RKO (cell line): ENCODE measurements around the gene CUL4A.
A peak's percentile ranks its signal among the peaks of the same experiment; 100 is the strongest.
"Not testable (repeated sequence)": the region's sequence is repeated elsewhere in the genome, so short reads cannot be mapped to it uniquely, and the experiment has no call there.

Source experiments
- DNase-seq: peaks from one replicate; pipeline ENCODE4 v3.0.0-alpha.2; 2016; ENCODE audit warnings: low spot score

CUL4A gene

DNA sequence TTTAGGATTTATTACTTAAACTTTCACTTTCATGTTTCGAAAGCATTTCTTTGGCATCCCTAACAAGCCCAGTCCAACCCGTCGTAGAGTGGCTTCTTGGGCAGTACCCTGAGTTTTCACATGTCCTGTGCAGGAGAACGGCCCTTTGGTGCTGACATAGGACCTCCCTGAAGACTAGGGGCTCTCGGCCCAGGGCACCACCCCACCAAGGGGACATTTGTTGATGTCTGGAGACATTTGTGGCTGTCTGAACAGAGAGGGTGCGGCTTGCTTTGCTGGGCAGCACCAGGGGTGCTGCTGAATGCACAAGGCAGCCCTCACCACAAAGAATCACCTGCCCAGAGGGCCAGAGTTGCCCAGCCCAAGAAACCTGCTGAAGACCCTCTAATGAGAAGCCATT, 30.6 kb downstream of the CUL4A start:
- DNase-seq = no peak

DNA sequence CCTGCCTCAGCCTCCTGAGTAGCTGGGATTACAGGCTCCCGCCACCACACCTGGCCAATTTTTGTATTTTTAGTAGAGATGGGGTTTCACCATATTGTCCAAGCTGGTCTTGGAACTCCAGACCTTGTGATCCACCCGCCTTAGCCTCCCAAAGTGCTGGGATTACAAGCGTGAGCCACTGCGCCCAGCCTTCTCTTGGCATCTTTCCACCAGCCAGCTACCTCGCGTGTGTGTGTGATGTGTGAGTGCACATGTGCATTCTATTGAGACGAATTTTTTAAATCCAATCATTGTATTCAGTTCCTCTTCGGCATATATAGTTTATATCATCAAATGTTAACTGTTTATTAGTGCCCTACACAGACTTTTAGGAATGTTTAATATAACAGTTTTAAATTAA, 32.2 kb downstream of the CUL4A start:
- DNase-seq = not testable (repeated sequence)

- no peak for DNase-seq
These were observed 34.4 kb downstream of the CUL4A start for GRCh38 chr13:113243847-113244246.

DNA sequence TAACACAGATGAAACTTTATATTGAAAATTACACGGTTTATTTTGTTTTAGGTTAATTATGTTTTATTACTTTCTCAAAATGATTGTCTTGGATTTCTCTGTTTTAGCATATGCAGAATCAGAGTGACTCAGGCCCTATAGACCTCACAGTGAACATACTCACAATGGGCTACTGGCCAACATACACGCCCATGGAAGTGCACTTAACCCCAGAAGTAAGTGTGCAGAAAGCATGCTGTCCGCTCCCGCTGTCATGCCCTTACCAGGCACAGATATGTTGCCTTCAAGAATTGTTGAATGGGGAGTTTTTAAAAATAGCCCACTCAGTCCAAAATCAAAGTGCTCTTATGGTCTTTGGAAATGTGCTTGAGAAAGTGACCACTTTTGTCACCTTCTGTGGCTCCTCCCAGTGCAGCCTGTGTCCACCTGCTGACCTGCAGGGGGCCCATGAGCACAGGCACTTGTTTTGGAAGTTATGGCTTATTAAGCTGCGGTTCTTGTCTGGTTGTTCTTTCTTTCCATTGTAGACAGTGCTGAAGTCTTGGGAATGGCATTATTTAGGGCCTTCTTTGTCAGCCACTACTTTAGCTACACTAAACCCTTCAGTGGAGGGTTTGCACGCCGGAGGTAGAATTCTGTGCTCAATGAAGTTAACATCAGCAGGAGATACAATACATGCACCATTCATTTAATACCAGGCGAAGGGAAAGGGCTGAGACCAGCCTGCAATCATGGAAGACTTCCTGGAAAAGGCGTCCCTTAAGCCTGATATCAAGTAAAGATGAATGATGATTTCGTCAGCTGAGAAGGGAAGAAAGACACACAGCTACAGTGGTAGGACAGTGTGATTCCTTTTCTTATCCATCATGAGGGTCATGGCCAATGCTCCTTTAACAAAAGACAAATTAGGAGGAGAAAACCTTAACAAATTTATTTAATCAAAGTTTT, 36.7 kb downstream of the CUL4A start:
- no peak for DNase-seq

- no peak for DNase-seq
These were observed 43.2 kb downstream of the CUL4A start for GRCh38 chr13:113252516-113253095.

DNA sequence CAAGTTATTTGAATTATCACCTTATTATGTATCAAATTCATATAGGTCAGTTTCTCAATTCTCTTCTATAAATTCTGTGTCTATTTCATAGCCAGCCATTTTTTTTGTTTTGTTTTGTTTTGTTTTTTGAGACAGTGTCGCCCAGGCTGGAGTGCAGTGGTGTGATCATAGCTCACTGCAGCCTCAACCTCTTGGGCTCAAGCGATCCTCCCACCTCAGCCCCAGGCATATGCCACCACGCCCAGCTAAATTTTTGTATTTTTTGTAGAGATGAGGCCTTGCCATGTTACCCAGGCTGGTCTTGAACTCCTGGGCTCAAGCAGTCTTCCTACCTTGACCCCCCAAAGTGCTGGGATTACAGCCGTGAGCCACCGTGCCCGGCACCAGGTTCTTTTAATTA, 48.5 kb downstream of the CUL4A start:
- DNase-seq = not testable (repeated sequence)

DNA sequence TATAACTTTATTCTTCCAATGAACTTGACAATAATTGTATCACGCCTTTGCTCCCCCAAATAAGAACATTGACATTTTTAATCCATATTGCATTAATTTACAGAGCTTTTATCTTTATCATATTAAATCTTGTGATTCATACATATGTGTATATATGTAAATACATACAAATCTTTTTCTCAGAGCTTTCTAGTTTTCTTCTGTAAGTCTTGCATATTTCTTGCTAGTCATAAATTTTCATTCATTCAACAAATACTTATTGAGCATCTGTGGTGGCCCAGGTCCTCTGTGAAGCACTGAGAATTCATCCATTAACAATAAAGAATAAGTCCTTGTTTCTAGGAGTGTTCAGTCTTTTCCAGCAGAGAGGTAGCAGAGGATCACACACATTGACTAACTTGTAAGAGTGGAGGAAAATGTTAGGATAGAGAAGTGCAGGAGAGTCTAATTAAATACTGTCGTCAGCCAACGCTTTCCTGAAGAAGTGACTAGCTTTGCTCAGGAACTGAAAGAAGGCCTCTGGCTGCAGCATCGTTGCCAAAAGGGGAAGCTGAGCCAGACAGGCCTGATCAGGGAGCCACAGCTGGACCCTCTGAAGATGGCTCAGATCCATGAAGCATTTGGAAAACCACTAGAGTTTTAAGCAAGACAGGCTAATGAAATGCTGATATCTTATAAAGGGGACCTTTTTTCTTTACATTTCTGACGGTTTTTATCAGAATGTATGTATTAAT, 49.1 kb downstream of the CUL4A start:
- DNase-seq = no peak

- no peak for DNase-seq
These were observed 51.6 kb downstream of the CUL4A start for GRCh38 chr13:113260996-113261395.

- DNase-seq = not testable (repeated sequence)
These were observed 53.6 kb downstream of the CUL4A start for GRCh38 chr13:113263016-113263415.

DNA sequence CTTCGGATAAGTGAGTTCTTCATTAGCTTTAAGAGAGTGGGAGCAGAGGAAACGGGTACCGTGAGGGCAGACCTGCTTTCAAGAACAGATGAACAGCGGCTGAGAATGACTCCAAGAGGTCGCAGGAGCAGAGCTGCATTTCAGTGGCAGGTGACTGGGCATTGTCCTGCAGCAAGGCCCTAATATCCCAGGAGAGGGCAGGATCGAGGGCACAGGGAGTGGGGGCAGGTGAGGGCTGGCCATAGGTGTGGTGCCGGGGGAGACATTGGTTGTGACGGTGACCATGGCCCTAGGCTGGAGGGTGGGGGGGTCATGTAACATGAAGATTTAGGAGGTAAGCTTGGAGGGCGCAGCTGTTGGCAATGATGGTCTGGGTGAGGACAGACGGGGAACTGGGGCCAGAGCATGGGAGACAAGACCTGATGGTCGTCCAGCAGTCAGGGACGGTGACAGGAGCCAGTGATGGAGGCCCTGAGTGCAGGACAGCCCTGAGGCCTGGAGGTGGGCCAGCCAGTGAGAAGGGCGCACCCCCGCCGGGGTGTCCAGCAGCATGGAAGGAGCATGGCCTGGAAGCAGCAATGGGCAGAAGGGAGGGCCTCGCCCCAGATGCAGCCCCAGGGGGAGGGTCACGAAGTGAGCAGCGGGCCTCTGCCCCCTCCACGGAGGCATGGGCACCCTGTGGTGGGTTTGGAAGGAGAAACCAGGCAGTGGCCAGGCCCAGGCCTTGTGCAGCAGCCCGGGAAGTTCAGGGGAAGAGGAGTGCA, 58.4 kb downstream of the CUL4A start:
- no peak for DNase-seq

- DNase-seq = no peak
These were observed 62.6 kb downstream of the CUL4A start for GRCh38 chr13:113272031-113272430.

- no peak for DNase-seq
These were observed 63.3 kb downstream of the CUL4A start for GRCh38 chr13:113272701-113273181.

DNA sequence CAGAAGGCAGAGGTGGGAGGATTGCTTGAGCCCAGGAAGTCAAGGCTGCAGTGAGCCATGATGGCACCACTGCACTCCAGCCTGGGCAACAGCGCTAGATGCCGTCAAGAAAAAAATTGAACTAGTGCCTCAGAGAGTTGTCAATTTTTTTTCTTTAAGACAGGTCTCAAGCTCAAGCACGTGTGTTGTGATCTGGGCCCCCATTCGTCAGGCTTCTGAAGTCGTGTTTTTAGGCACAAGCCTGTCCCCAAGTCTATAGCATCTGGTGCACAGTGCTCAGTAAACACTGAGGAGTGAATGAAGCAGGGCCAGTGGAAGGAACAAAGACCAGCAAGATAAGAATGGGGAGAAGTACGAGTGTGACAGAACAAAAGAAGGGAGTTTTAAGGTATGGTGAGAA, 63.9 kb downstream of the CUL4A start:
- no peak for DNase-seq

DNA sequence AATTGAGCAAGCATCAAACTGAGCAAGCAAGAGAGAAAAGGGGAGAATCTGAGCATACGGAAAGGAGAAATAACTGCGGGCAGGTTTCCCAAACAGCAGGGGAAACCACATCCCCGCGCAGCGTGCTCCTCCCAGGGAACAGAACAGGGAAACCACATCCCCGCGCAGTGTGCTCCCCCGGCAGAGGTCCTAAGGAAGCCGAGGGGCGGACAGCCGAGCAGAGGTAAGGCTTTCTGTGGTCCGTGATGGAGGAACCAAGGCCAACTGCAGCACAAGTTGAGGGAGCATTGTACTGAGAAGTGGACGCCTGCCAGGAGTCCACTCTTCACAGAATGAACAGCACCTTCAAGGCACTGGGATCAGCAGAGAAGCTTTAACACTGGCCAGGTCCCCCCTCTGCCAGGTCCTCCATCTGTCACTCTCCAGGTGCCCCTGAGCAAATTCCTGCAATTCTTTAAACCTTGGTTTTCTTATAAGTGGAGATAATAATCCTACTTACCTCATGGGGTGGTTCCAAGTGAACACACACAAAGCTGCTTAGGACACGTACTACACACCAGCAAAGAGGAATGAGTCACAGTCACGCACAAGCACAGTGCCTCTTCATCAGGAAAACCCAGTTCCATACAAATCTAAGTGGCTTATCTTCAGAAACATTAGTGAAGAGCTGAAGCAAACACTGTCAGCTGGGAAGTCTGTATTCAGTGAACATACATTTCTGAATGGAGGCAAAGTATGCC, 64.6 kb downstream of the CUL4A start:
- DNase-seq = no peak

DNA sequence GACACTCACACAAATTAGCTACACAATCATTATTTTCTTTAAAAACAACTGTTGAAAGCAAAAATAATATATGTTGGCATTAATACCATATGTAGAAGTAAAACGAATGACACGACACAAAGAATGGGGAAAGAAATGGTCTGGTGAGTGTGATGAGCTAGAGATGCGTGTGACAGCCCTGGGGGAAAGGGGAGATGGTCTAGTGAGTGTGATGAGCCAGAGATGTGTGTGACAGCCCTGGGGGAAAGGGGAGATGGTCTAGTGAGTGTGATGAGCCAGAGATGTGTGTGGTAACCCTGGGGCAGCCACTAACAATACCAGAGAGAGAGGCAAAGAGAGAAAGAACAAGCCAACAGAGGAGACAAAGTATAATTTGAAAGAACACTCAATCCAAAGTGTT, 65.3 kb downstream of the CUL4A start:
- DNase-seq = no peak

- peak; percentile 73 for DNase-seq
These were observed 66.0 kb downstream of the CUL4A start for GRCh38 chr13:113275387-113275786.

DNA sequence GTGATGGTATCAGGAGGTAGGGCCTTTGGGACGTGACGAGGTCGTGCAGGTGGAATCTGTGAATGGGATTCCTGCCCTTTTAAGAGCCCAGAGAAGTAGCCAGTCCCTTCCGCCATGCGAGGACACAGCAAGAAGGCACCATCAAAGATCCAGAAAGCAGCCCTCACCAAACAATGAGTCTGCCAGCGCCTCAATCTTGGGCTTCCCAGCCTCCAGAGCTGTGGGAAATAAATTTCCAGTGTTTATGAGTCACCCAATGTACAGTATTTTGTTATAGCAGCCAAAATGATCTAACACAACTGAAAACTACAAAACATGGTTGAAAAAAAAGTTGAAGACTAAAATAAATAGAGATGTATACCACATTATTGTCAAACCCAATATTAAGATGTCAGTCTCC, 70.7 kb downstream of the CUL4A start:
- no peak for DNase-seq

GRCh38 chr13:113283904-113284303, 74.5 kb downstream of the CUL4A start:
- no peak for DNase-seq

- no peak for DNase-seq
These were observed 79.5 kb downstream of the CUL4A start for GRCh38 chr13:113288880-113289279.

DNA sequence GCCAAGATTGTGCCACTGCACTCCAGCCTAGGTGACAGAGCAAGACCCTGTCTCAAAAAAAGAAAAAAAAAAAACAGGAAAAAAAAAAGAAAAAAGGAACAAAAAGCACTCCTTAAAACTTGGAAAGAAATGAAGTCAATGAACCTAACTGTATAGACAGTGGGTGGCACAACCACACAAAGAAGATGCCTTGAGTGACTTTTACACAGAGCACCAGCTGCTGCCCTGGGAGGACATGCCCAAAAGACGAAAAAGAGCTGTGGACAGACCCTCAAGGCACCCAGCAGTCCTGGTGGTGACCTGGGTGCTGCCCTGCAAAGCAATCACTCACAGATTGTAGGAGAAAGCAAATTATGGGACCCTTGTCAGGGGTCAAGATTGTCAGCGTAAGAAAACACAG, 81.7 kb downstream of the CUL4A start:
- DNase-seq = no peak
